ENCODE measurements around the gene TXLNB. TPM values are rescaled to one million over a fixed set of nuclear protein-coding genes. Genes with fewer than 3 reads are reported as not detected.

TXLNB gene
- 1.9 and 2.1 TPM in 2 replicates for total RNA-seq

DNA sequence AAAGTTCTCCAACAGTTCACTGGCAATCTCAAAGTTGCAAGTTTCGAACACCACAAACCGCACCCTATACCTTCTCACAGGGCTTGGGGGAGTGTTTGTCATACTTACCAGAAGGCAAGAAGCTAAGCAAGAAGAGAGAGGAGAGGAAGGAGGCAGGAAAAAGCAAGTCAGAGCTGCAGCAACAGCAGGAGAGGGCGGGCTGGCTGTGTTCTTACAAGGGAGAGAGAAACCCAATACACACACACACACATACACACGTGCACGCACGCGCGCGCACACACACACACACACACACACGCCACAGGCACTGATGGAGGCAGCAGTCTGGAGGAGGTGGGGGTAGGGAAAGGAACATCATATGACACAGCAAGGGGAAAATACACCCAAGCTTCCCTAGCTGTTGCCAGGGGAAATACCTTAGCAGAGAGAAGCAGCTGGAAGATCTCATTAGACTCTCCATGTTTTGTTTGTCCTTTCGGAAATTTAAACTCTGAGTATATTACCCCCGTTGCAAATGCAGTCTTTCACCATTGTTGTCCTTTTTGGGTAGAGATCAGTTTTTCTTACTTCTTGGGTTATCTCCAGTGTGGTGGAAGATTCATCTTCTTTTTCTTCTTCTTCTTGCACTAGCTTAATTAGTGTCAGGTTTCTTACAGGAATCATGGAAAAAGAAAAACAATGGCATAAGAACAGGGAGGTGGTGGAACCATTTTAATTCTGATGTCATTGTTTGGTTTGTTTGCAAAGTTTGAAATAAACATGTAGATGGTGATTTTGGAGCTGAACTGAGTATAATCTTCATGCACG lies at the start of gene TXLNB:
TSS of gene TXLNB (minus strand) at position 186 of the 807 bp plus-strand sequence. CDS start 3,099 bp downstream, outside the sequence.

Other genes with a start within 250 kb of the TXLNB start
- gene HECA, start 156.9 kb downstream of the TXLNB start, total RNA-seq = 24.4 and 25.8 TPM in 2 replicates
- 26.7 and 44.0 TPM in 2 replicates for gene CITED2, start 82.7 kb upstream of the TXLNB start, total RNA-seq

Data from bronchial smooth muscle cell (primary cell).